ENCODE measurements around the gene LIN52.

Gene LIN52

GRCh38 chr14:74190927-74191575, 106.3 kb downstream of the LIN52 start:
- DNase-seq (ENCODE audit: low spot score), result no peak
- FAIRE-seq, result no peak

- DNase-seq (ENCODE audit: low spot score), result no peak
- FAIRE-seq, result no peak
Measured at GRCh38 chr14:74194506-74195274, 109.9 kb downstream of the LIN52 start.

DNA sequence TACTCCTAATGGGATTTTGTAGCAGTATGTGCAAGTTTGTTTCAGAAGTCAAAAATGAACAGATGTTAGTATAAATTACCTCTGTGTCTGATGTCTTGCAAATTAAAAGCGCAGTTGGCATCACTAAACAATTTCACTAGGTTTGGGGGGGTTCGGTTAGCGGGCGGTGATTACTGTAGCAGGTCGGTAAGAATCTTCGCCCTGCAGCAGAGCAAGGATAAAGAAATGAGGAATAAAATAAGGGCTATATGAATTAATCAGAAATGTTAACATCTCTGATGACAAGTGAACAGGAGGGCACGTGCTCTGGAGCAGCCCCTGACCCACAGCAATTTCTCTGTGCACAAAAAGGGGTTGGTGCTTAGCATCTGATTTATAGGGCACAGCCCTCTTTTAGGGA, 110.9 kb downstream of the LIN52 start:
- FAIRE-seq (no peak), DNase-seq (ENCODE audit: low spot score) (no peak)

DNA sequence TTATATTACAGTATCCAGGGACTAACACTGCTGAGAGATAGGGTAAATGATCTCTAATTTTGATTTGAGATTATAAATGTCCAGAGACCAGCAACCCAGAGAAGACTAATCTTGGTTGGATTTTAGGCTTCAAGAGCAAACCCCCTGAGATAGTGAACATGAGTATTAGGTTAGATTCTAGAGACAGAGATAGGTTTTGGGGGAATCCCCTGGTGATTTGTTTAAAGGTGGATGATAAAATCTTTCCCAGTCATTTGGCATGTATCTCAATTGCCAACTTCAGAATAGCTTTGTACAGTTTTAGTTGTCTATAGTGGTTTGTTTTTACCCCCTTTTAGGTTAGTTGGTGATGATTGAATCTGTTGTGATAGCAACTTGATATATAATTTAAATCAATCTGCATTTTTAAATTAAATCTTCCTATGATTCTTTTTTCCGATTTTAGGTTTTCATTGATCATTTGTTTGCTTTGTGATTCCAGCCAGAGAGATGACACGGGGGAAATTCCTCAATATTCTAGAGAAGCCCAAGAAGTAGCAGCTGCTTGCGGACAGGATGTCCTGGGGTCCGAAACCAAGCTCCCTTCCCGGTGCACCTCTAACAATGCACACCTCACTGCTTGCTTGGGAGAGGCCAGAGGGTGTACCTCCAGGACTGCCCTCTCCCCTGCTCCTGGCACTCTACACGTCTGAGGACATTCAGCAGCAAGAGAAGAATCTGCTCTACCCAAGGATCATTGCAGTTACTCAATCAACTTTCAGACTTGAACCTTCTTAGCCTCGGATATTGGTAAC, 113.9 kb downstream of the LIN52 start:
- FAIRE-seq (no peak), DNase-seq (ENCODE audit: low spot score) (no peak)

DNA sequence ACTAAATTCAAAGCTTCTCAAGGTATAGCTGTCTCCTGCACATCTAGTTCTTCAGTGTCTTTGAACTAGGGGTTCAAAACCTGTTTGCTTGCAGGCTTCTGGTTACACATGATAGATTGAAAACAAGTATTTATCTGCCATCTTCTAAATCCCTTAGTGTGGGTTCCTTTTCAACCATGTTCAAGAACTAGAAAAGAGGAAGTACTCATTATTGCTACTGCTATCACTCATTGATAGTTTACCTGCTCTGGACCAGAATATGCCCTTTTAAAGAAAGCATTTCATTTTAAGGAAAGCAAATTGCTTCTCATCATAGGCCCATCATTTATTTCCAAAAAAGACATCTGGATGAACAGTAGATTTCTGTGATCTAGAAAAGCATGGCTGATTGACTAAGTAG, 117.4 kb downstream of the LIN52 start:
- FAIRE-seq (no peak), DNase-seq (ENCODE audit: low spot score) (no peak)

DNA sequence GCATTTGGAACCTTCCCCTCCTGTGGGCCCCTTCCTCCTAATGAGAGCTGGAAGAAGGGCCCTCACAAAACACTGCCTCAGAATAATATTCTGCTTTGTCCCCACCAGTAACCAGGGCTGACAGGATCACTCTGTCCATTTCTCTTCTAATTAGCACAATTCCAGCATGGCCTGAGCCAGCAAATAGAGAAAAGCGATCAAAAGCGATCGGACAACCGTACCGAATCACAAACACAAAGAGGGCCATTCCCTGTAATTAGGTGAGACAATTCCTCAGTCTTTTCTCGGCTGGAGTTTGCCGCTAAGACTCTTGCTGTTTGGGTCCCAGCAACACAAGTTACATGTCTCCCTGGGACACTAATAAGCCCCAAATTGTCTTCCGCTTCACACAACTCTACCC, 118.9 kb downstream of the LIN52 start:
- FAIRE-seq, result no peak
- no peak for DNase-seq (ENCODE audit: low spot score)

DNA sequence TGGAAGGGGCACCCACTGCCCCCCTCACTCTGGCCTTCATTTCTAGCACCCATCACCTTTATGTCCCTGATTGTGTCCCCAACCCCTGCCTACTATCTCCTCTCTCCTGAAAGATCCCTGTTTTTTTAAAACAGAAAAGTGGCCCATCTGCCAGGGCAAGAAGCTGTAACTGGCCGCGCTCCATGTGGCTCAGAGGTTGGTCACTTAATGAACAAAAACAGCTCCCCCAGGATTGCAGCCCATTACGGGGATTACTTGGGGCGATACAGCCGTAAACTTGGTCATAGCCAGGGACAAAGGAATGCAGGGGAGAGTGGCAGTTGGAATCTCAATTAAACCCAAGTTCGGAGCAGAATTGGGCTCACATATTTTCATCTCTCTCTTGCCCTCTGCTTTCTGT, 119.7 kb downstream of the LIN52 start:
- FAIRE-seq (no peak), DNase-seq (ENCODE audit: low spot score) (no peak)

- FAIRE-seq, result no peak
- DNase-seq (ENCODE audit: low spot score), result no peak
Measured at GRCh38 chr14:74205882-74206281, 121.1 kb downstream of the LIN52 start.

GRCh38 chr14:74207943-74208342, 123.2 kb downstream of the LIN52 start:
- FAIRE-seq (no peak), DNase-seq (ENCODE audit: low spot score) (no peak)

DNA sequence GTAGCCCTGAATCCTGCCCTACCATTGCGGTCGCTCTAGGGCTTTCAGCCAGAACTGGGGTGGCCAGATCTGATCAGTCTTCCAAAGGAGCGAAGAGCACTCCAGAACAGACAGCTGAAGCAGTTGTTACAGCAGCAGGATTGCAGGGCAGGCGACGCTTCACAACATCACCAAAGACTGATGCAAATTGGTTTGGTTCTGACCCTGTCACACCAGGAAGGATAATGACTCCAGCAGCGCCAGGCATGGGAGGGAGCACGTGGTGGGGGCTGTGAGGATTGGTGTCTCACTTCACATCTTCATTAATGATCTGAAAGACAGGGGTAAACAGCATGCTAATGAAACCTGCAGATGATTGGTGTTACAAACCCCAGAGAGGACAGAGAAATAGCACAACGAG, 123.9 kb downstream of the LIN52 start:
- DNase-seq (ENCODE audit: low spot score), result no peak
- no peak for FAIRE-seq

- DNase-seq (ENCODE audit: low spot score) (no peak), FAIRE-seq (no peak)
Measured at GRCh38 chr14:74211945-74212580, 127.3 kb downstream of the LIN52 start.

- FAIRE-seq, result no peak
- DNase-seq (ENCODE audit: low spot score), result no peak
Measured at GRCh38 chr14:74213907-74214803, 129.4 kb downstream of the LIN52 start.

DNA sequence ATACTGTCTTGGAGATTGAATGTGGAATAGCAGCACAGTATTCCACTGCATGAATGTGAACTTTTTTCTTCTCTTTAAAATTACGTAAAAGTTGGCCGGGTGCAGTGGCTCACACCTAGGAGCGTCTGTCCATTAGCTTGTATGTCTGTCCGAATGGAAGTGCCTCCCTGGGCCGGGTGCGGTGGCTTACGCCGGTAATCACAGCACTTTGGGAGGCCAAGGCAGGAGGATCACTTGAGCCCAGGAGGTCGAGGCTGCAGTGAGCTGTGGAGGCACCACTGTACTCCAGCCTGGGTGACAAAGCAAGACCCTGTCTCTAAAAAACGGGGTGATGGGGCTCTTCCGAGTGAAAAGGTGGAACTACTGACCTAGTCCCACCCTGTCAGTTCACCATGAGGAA, 131.9 kb downstream of the LIN52 start:
- FAIRE-seq (no peak), DNase-seq (ENCODE audit: low spot score) (no peak)

DNA sequence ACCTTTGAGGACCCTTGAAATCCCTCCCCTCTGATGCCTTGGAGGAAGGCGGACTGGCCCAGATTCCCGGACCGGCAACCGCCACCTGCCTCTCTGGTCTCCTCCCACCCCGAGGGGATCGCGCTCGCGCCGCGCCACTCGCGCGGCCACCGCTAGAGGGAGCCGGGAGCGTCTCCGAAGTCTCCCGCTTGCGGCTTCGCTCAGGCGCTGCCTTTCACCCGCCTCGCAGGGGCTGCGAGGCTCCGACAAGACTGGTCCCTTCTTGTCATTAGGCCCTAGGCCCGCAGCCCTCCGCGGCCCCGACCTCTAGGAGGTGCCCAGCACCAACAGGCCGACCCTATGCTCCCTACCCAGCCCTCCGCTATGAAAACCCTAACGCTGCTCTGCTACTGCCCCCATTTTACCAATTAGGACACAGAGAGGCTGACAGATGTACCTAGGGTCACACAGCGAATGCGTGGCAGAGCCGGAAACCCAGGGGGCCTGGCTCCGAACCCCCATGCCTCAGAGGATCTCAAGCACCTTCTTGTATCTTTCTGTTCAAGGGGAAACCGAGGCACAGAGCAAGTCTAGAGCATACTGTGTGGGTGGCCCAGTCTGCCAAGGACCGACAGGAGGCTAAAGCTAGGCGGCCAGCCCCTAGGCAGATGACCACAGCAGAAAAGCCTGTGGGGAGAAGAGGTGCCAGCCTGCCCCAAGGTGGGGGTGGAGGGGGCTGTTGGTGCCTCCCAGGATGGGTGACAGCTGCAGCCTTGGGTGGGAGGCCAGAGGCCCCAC, 133.1 kb downstream of the LIN52 start:
- FAIRE-seq, result no peak
- DNase-seq (ENCODE audit: low spot score), result no peak

GRCh38 chr14:74218462-74218861, 133.7 kb downstream of the LIN52 start:
- FAIRE-seq, result no peak
- no peak for DNase-seq (ENCODE audit: low spot score)

DNA sequence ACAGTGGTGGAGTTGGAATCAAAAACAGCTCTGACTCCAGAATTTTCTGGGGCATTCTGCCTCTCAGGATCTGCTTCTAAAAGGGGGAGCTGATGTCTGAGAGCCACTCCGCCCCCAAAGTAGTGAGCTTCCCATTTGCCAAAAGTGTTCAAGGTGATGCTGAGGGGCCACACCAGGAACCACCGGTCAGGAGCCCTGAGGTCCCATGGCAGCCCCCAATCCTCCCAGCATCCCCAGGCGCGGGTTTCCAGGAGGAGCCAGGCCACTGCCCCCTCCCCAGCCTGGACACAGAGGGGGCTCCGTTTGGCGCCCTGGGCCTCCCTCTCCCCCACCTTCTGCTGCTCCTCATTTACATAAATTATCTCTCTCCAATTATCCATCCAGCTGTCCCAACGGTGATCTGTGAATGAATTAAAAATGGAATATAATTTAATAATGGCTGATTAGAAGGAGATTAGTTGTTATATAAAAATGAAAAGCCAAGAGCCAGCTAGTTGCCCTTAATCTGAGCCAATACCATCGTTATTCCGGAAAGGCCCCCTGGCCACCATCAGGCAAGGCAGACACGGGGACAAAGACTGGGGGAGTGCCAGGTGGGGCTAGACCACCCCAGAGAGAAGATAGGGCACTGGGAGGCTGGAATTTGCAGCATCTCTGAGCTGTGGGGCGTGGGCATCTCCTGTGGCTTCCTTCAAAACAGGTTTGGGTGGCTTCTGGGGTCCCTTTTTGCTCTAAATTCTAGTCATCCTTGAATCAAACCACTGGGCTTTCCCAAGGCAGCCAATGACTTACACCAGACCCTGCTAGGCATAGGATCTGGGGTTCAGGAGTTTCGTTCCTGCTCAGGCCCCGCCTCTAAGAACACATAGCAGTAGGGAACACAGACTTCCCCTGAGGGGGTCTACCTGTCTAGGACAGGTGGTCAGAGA, 134.8 kb downstream of the LIN52 start:
- DNase-seq (ENCODE audit: low spot score), result no peak
- FAIRE-seq, result no peak

DNA sequence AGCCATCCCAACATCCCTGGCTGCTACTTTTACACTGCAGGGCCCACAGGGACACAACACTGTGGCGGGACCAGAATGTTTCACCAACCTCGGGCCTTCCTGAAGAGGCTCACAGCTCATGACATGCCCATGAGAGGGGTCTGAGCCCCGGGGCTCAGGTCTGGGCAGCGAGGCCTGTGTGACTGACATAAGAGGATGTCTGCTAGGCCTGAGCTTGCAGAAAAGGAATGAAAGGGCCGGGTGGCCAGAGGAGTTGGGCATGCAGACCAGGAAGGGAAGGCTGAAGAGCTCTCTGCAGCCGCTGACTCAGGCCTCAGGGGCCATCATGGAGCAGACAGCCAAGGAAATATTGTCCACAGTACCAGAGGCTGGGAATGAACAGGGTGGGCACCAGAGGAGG, 136.2 kb downstream of the LIN52 start:
- DNase-seq (ENCODE audit: low spot score) (no peak), FAIRE-seq (no peak)

GRCh38 chr14:74221741-74222140, 137.0 kb downstream of the LIN52 start:
- no peak for FAIRE-seq
- DNase-seq (ENCODE audit: low spot score), result no peak

DNA sequence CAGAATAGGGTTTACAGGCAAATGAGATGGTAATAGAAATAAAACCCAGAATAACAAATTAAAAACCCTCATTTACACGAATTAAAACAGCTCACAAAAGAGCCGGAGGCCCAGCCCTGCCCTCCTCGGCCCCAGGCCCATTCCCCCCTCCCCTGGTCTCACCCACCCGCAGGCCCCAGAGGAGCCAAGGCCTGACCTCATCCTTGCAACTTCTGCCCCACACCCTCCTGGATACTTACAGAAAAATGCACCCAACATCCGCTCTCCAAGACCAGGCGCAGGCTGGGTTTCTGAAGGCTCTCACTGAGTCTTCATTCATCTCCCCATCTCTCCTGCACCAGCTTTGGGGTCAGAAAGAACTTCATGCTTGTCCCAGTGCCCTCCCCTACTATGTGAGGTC, 138.3 kb downstream of the LIN52 start:
- no peak for FAIRE-seq
- no peak for DNase-seq (ENCODE audit: low spot score)
